Heart left ventricle (tissue), 13 donors: Measurements from ENCODE around the gene ARPC5L.

Experiments
- POLR2A ChIP-seq, 2 donors: fragments of 450-650 bp; IDR thresholded peaks; one replicate each; pipeline ENCODE4 v1.6.1; 2017; ENCODE audit warnings: antibody characterized with exemption in 2 of 2, mild to moderate bottlenecking in 2 of 2, moderate library complexity in 2 of 2
- TF ChIP-seq, protein P1 (sequence below), 12 donors: fragments of 200-600 bp; sonication (generic) in 4 of 12; IDR thresholded peaks; one replicate each; pipeline versions ENCODE4 v1.5.0 to v1.8.0; 2018 to 2022; ENCODE audit warnings: antibody characterized with exemption in 12 of 12, mild to moderate bottlenecking in 5 of 12
- donor health status: ischemic (EF 13 %, LVEDD 7.1; RV severe dilation, severe dysfunction).
- donor health status: DM: no; HTN: yes; CAD: no.
- donor health status: DM: no; HTN: no; CAD: no.
- donor health status: ischemic (EF 25% LVEDD 6.9; RV normal size, moderate dysfunction).
- donor health status: ischemic (EF 25% LVEDD 5.7; RV mildly dilated, moderate dysfunction).
- donor health status: ischemic (EF 35%, LVEDD 5.7; RV mildly dilated, moderate dysfunction).
- donor health status: nonischemic (EF 11% LVEDD 7.7; RV severe dilation, severe dysfunction).
- donor health status: DM: yes; HTN: yes; CAD: no.
- donor health status: PGD.
- donor health status: ischemic (EF 29% LVEDD 5.4; RV normal size, mild dysfunction).
- donor health status: nonischemic (EF 23%, LVEDD 6.1; RV moderate dilation, normal function).

- TF ChIP-seq, protein P1, sequence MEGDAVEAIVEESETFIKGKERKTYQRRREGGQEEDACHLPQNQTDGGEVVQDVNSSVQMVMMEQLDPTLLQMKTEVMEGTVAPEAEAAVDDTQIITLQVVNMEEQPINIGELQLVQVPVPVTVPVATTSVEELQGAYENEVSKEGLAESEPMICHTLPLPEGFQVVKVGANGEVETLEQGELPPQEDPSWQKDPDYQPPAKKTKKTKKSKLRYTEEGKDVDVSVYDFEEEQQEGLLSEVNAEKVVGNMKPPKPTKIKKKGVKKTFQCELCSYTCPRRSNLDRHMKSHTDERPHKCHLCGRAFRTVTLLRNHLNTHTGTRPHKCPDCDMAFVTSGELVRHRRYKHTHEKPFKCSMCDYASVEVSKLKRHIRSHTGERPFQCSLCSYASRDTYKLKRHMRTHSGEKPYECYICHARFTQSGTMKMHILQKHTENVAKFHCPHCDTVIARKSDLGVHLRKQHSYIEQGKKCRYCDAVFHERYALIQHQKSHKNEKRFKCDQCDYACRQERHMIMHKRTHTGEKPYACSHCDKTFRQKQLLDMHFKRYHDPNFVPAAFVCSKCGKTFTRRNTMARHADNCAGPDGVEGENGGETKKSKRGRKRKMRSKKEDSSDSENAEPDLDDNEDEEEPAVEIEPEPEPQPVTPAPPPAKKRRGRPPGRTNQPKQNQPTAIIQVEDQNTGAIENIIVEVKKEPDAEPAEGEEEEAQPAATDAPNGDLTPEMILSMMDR (IDR thresholded peaks at IDR 0.05), result no peak
- no peak for TF ChIP-seq POLR2A (IDR thresholded peaks at IDR 0.05)
Measured at GRCh38 chr9:124879226-124879625, 17.3 kb downstream of the ARPC5L start.
